Peyer's patch (tissue), 4 donors: Measurements from ENCODE around the gene COL24A1.
"Not testable (repeated sequence)": the region's sequence is repeated elsewhere in the genome, so short reads cannot be mapped to it uniquely, and the experiment has no call there.

Source experiments
- CTCF ChIP-seq, 6 experiments: fragments of 450-650 bp in 4 of 6; fragments of 200-600 bp in 2 of 6; sonication (generic) in 1 of 6; IDR thresholded peaks; one replicate each; pipeline ENCODE4 v1.5.1; 2017 to 2019; ENCODE audit warnings: antibody characterized with exemption in 6 of 6, mild to moderate bottlenecking in 3 of 6, moderate library complexity in 1 of 6
- POLR2A ChIP-seq, 2 donors: fragments of 450-650 bp; IDR thresholded peaks; one replicate each; pipeline ENCODE4 v1.5.1; 2017; ENCODE audit warnings: antibody characterized with exemption in 2 of 2, mild to moderate bottlenecking in 2 of 2, moderate library complexity in 2 of 2

- TF ChIP-seq POLR2A, CTCF (IDR thresholded peaks at IDR 0.05): not testable (repeated sequence)
Measured at GRCh38 chr1:85833165-85833564, 323.4 kb downstream of the COL24A1 start.
